ENCODE results near the gene ABCC5.
A peak's percentile ranks its signal among the peaks of the same experiment; 100 is the strongest.
"Not testable (repeated sequence)": the region's sequence is repeated elsewhere in the genome, so short reads cannot be mapped to it uniquely, and the experiment has no call there.

Gene ABCC5

DNA sequence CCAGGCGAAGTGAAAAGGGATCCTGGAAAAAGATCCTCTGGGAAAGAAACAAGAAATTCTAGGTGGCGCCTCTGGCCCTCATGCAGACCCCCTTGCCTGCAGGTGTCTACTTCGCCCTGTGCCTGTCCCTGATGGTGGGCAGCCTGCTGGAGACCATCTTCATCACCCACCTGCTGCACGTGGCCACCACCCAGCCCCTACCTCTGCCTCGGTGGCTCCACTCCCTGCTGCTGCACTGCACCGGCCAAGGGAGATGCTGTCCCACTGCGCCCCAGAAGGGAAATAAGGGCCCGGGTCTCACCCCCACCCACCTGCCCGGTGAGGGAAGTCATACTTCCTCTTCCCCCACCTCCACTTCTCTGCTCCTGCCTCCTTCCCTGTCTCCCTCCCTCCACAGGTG is 20.6 kb upstream of the ABCC5 start:
- H3K9me3 ChIP-seq (ENCODE audit: control insufficient read depth in 1 of 2, low read length in 2 of 2); H3K4me3 ChIP-seq (ENCODE audit: low read depth in 1 of 2, low read length in 2 of 2); H3K4me1 ChIP-seq (ENCODE audit: control insufficient read depth in 1 of 2, insufficient read depth in 2 of 2, low read length in 2 of 2); H3K36me3 ChIP-seq (ENCODE audit: control insufficient read depth in 1 of 2, insufficient read depth in 2 of 2, low read length in 2 of 2); H3K27me3 ChIP-seq (ENCODE audit: low read depth, low read length); H3K27ac ChIP-seq (ENCODE audit: low read length): not testable (repeated sequence)

DNA sequence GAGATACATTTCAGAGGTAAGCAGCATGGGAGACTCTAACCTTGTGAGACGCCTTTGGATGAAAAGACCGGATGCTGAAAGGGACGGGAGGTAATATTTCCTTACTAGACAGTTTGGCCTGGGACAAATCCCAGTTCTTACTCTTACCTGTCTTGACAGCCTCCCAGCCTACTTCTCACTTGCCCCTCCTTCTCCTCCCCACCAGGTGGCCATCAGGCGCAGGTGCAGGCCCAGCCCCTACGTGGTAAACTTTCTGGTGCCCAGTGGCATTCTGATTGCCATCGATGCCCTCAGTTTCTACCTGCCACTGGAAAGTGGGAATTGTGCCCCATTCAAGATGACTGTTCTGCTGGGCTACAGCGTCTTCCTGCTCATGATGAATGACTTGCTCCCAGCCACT is 20.1 kb upstream of the ABCC5 start:
- Histone ChIP-seq H3K27me3 (ENCODE audit: low read depth, low read length) (no peaks in the 10 kb centered on the region), H3K9me3 (ENCODE audit: control insufficient read depth in 1 of 2, low read length in 2 of 2) (no peaks in the 10 kb centered on the region), H3K27ac (ENCODE audit: low read length) (no peak overlapping the region), H3K36me3 (ENCODE audit: control insufficient read depth in 1 of 2, insufficient read depth in 2 of 2, low read length in 2 of 2) (no peaks in the 10 kb centered on the region), H3K4me1 (ENCODE audit: control insufficient read depth in 1 of 2, insufficient read depth in 2 of 2, low read length in 2 of 2) (no peaks in the 10 kb centered on the region), H3K4me3 (ENCODE audit: low read depth in 1 of 2, low read length in 2 of 2) (no peak overlapping the region)

DNA sequence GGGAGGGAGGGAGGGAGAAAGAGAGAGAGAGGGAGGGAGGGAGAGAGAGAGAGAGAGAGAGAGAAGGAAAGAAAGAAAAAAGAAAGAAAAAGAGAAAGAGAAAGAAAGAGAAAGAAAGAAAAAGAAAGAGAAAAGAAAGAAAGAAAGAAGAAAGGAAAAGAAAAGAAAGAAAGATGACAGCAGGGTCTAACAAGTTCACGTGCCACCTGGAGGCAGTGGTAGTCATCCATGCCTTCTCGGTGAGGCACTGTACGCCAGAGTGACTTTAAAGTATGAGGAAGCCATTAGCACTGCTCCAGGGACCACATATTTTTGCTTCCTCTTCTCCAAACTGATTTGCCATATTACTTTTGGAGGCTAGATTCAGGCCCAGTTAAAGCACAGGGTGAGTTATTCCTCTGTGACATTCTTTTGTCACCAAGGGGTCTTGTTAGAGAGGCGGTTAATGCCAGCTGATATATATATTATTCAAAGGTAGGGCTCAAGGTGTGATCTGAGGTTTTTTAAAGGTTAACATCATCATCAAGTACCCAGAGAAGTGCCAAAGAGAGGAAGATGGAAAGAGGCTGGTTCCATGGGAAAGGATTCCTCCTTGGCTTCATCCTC is 13.6 kb upstream of the ABCC5 start, which contains the start of gene HTR3D:
Gene HTR3D (plus strand): TSS at position 556 of the 606 bp plus-strand sequence. CDS start 0 bp downstream, at position 556.
- Histone ChIP-seq H3K27ac (ENCODE audit: low read length) (no peak within 1 kb of the TSS), H3K36me3 (ENCODE audit: control insufficient read depth in 1 of 2, insufficient read depth in 2 of 2, low read length in 2 of 2) (no peaks in the 10 kb centered on the region), H3K4me1 (ENCODE audit: control insufficient read depth in 1 of 2, insufficient read depth in 2 of 2, low read length in 2 of 2) (no peaks in the 10 kb centered on the region), H3K27me3 (ENCODE audit: low read depth, low read length) (no peaks in the 10 kb centered on the region), H3K4me3 (ENCODE audit: low read depth in 1 of 2, low read length in 2 of 2) (no peak within 1 kb of the TSS), H3K9me3 (ENCODE audit: control insufficient read depth in 1 of 2, low read length in 2 of 2) (no peaks in the 10 kb centered on the region)

DNA sequence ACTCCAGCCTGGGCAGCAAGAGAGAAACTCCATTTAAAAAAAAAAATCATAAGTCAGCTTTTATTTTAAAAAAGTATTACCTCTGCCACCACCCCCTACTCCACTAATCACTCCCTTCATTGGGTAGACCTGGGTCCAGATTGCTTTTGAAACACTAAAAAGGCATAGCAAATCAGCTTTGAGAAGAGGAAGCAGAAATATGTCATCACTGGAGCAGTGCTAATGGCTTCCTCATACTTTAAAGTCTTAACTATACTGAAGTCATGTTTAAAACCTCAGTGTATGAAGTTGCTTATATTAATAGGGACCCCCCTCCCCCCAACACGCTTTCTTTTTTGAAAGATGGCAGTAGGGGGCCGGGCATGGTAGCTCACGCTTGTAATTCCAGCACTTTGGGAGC is 12.9 kb upstream of the ABCC5 start:
- Histone ChIP-seq H3K9me3 (ENCODE audit: control insufficient read depth in 1 of 2, low read length in 2 of 2) (no peaks in the 10 kb centered on the region), H3K36me3 (ENCODE audit: control insufficient read depth in 1 of 2, insufficient read depth in 2 of 2, low read length in 2 of 2) (no peaks in the 10 kb centered on the region), H3K4me3 (ENCODE audit: low read depth in 1 of 2, low read length in 2 of 2) (no peak overlapping the region), H3K27me3 (ENCODE audit: low read depth, low read length) (no peaks in the 10 kb centered on the region), H3K4me1 (ENCODE audit: control insufficient read depth in 1 of 2, insufficient read depth in 2 of 2, low read length in 2 of 2) (no peaks in the 10 kb centered on the region), H3K27ac (ENCODE audit: low read length) (no peak overlapping the region)

DNA sequence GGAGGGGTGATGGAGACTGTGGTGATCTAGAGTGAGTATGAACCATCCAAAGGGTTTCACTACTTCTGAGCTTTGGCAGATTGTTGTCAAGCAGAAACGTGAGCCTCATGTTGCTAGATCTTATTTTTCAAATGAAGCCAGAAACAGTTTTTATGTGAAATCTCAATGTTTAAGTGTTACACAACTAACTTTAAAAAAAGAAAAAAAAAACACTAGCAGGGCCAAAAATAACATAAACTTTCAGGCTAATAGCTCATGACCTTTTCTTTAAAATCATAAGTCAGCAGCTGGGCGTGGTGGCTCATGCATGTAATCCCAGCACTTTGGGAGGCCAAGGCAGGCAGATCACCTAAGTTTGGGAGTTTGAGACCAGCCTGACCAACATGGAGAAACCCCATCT is 11.8 kb upstream of the ABCC5 start:
- H3K4me3 ChIP-seq (ENCODE audit: low read depth in 1 of 2, low read length in 2 of 2) = no peak overlapping the region
- H3K4me1 ChIP-seq (ENCODE audit: control insufficient read depth in 1 of 2, insufficient read depth in 2 of 2, low read length in 2 of 2) = no peaks in the 10 kb centered on the region
- H3K27me3 ChIP-seq (ENCODE audit: low read depth, low read length) = no peaks in the 10 kb centered on the region
- H3K9me3 ChIP-seq (ENCODE audit: control insufficient read depth in 1 of 2, low read length in 2 of 2) = no peaks in the 10 kb centered on the region
- no peaks in the 10 kb centered on the region for H3K36me3 ChIP-seq (ENCODE audit: control insufficient read depth in 1 of 2, insufficient read depth in 2 of 2, low read length in 2 of 2)
- no peak overlapping the region for H3K27ac ChIP-seq (ENCODE audit: low read length)

- H3K4me1 ChIP-seq (ENCODE audit: control insufficient read depth in 1 of 2, insufficient read depth in 2 of 2, low read length in 2 of 2); H3K27me3 ChIP-seq (ENCODE audit: low read depth, low read length); H3K36me3 ChIP-seq (ENCODE audit: control insufficient read depth in 1 of 2, insufficient read depth in 2 of 2, low read length in 2 of 2); H3K9me3 ChIP-seq (ENCODE audit: control insufficient read depth in 1 of 2, low read length in 2 of 2); H3K27ac ChIP-seq (ENCODE audit: low read length); H3K4me3 ChIP-seq (ENCODE audit: low read depth in 1 of 2, low read length in 2 of 2): not testable (repeated sequence)
Observed at GRCh38 chr3:184028275-184028890, 10.7 kb upstream of the ABCC5 start.

DNA sequence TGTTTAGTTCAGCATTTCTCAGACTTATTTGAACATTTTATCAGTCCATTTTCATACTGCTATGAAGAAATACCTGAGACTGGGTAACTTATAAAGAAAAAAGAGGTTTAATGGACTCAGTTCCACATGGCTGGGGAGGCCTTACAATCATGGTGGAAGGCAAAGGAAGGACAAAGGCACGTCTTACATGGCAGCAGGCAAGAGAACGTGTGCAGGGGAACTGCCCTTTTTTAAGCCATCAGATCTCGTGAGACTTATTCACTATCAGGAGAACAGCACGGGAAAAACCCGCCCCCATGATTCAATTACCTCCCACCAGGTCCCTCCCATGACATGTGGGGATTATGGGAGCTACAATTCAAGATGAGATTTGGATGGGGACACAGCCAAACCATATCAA is 7.6 kb upstream of the ABCC5 start:
- H3K9me3 ChIP-seq (ENCODE audit: control insufficient read depth in 1 of 2, low read length in 2 of 2); H3K36me3 ChIP-seq (ENCODE audit: control insufficient read depth in 1 of 2, insufficient read depth in 2 of 2, low read length in 2 of 2); H3K4me3 ChIP-seq (ENCODE audit: low read depth in 1 of 2, low read length in 2 of 2); H3K27me3 ChIP-seq (ENCODE audit: low read depth, low read length); H3K27ac ChIP-seq (ENCODE audit: low read length); H3K4me1 ChIP-seq (ENCODE audit: control insufficient read depth in 1 of 2, insufficient read depth in 2 of 2, low read length in 2 of 2): not testable (repeated sequence)

DNA sequence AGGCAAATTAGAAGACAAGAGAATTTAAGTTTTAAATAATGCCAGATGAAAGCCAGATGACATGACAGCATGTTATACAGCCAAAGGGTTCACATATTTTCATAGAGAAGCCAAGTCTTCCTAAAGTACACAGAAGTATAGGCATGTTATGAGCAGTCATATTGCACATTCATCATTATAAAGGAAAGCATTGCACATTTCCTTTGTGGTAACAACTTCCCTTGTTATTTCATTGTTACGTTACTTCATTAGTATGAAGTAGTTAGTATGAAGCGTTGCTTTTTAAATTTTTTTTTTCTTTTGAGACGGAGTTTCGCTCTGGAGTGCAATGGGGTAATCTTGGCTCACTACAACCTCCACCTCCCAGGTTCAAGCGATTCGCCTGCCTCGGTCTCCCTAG is 4.6 kb upstream of the ABCC5 start:
- H3K4me3 ChIP-seq (ENCODE audit: low read depth in 1 of 2, low read length in 2 of 2) = no peak overlapping the region
- no peaks in the 10 kb centered on the region for H3K27me3 ChIP-seq (ENCODE audit: low read depth, low read length)
- H3K36me3 ChIP-seq (ENCODE audit: control insufficient read depth in 1 of 2, insufficient read depth in 2 of 2, low read length in 2 of 2) = no peaks in the 10 kb centered on the region
- no peaks in the 10 kb centered on the region for H3K9me3 ChIP-seq (ENCODE audit: control insufficient read depth in 1 of 2, low read length in 2 of 2)
- no peaks in the 10 kb centered on the region for H3K4me1 ChIP-seq (ENCODE audit: control insufficient read depth in 1 of 2, insufficient read depth in 2 of 2, low read length in 2 of 2)
- H3K27ac ChIP-seq (ENCODE audit: low read length) = no peak overlapping the region

DNA sequence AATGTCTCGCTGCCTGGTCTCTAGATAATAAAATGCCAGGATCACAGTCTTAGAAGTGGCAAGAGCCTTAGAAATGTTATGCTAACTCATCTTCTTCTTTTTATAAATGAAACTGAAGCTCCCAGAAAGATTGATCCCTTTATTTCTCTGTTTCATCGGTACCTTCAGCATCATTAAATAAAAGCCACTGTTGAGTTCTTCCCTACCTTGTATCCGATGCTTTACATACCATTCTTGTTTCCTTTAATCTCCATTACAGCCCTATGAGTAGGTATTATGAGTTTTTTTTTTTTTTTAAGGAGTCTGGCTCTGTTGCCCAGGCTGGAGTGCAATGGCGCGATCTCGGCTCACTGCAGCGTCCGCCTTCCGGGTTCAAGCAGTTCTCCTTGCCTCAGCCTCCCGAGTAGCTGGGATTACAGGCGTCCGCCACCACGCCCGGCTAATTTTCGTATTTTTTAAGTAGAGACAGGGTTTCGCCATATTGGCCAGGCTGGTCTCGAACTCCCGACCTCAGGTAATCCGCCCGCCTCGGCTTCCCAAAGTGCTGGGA is 815 bp upstream of the ABCC5 start:
- Histone ChIP-seq H3K27me3 (ENCODE audit: low read depth, low read length) (no peaks in the 10 kb centered on the region), H3K27ac (ENCODE audit: low read length) (peak overlapping the region; percentile 53), H3K9me3 (ENCODE audit: control insufficient read depth in 1 of 2, low read length in 2 of 2) (no peaks in the 10 kb centered on the region), H3K4me3 (ENCODE audit: low read depth in 1 of 2, low read length in 2 of 2) (peak overlapping the region; percentile 81 to 100), H3K4me1 (ENCODE audit: control insufficient read depth in 1 of 2, insufficient read depth in 2 of 2, low read length in 2 of 2) (peaks cover 4 to 10% of the 10 kb centered on the region in 2 donors), H3K36me3 (ENCODE audit: control insufficient read depth in 1 of 2, insufficient read depth in 2 of 2, low read length in 2 of 2) (no peaks in the 10 kb centered on the region)

GRCh38 chr3:184016811-184017671 is 643 bp downstream of the ABCC5 start:
- Histone ChIP-seq H3K27ac (ENCODE audit: low read length) (peak overlapping the region; percentile 53), H3K36me3 (ENCODE audit: control insufficient read depth in 1 of 2, insufficient read depth in 2 of 2, low read length in 2 of 2) (peaks cover 0 to 3% of the 10 kb centered on the region in 2 donors), H3K27me3 (ENCODE audit: low read depth, low read length) (no peaks in the 10 kb centered on the region), H3K4me1 (ENCODE audit: control insufficient read depth in 1 of 2, insufficient read depth in 2 of 2, low read length in 2 of 2) (peaks cover 4 to 10% of the 10 kb centered on the region in 2 donors), H3K9me3 (ENCODE audit: control insufficient read depth in 1 of 2, low read length in 2 of 2) (no peaks in the 10 kb centered on the region), H3K4me3 (ENCODE audit: low read depth in 1 of 2, low read length in 2 of 2) (peak overlapping the region; percentile 81 to 100)

DNA sequence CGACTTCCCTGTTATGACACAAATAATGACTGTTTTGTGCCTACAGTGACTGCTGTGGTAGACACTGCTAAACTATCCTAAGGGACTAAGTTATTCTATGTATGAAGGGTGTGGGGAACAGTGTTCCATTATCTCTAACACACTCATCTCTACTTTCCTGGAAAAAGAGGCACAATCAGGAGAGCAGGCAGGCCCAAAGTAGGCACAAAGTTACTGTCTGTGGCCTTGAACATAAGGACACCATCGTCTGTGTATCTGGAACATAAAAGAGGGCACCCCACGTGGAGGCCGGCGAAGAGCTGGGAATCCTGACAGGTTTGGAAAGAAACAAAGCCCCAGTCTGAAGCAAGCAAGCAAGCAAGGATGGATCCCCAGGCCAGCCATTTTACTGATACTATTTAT is 1.5 kb downstream of the ABCC5 start:
- peaks cover 0 to 7% of the 10 kb centered on the region in 2 donors for H3K36me3 ChIP-seq (ENCODE audit: control insufficient read depth in 1 of 2, insufficient read depth in 2 of 2, low read length in 2 of 2)
- no peaks in the 10 kb centered on the region for H3K27me3 ChIP-seq (ENCODE audit: low read depth, low read length)
- H3K27ac ChIP-seq (ENCODE audit: low read length) = no peak overlapping the region
- peaks cover 4 to 10% of the 10 kb centered on the region in 2 donors for H3K4me1 ChIP-seq (ENCODE audit: control insufficient read depth in 1 of 2, insufficient read depth in 2 of 2, low read length in 2 of 2)
- H3K4me3 ChIP-seq (ENCODE audit: low read depth in 1 of 2, low read length in 2 of 2) = peak overlapping the region in 1 of 2 donors; percentile 100
- H3K9me3 ChIP-seq (ENCODE audit: control insufficient read depth in 1 of 2, low read length in 2 of 2) = no peaks in the 10 kb centered on the region

Data from muscle layer of duodenum (tissue), 2 donors.